RPMI8226 (cell line): ENCODE results near the gene PHKA2.
"Not testable (repeated sequence)": the region's sequence is repeated elsewhere in the genome, so short reads cannot be mapped to it uniquely, and the experiment has no call there.

ENCODE experiments used
- DNase-seq: peaks from one replicate; pipeline ENCODE4 v3.0.0-alpha.2; 2015

PHKA2 gene

GRCh38 chrX:18855919-18856644 lies 127.8 kb downstream of the PHKA2 start:
- DNase-seq, result no peak

GRCh38 chrX:18847901-18848300 lies 136.0 kb downstream of the PHKA2 start:
- not testable (repeated sequence) for DNase-seq
